Stimulated activated CD4-positive, alpha-beta T cell treated with anti-CD3 and anti-CD28 coated beads, TNF-alpha, amount 100 ng/mL, for 1 hour (primary cell): Measurements from ENCODE around the gene PIP4P1.
A peak's percentile ranks its signal among the peaks of the same experiment; 100 is the strongest.

Experiments
- DNase-seq, 3 donors: peaks; one replicate each; pipeline ENCODE4 v3.0.0-alpha.2; 2020; ENCODE audit warnings: low read depth in 3 of 3, low spot score in 1 of 3

PIP4P1 gene

DNA sequence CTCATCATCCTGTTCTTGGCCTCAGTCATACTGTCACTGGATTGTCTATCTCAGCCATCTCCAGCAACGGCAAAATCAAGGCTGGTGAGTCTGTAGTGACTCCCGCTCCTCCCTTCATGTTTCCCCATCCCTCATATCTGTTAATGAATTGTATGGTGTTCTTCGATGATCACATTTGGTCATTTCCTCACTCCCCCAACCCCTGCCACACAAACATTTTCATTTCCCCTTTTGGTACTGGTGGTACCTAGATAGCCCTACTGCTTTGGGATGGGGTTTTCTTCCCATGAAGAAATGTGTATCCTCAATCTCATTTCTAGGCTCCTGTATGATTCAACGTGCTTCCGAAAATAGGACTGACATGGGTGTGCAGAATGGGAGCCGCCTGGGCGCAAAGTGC is 22.6 kb downstream of the PIP4P1 start:
- no peak for DNase-seq

DNA sequence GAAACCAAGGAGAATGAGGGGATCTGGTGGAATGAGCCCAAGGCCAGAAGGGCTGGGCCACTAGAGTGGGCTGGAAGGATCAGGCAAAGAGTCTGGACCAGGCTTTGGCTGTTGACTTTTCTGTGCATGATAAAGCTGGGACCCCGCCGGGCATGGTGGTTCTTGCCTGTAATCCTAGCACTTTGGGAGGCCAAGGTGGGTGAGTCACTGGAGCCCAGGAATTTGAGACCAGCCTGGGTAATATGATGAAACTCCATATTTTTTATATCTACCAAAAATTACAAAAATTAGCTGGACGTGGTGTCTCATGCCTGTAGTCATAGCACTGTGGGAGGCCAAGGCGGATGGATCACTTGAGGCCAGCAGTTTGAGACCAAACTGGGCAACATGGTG is 24.9 kb downstream of the PIP4P1 start:
- no peak for DNase-seq

DNA sequence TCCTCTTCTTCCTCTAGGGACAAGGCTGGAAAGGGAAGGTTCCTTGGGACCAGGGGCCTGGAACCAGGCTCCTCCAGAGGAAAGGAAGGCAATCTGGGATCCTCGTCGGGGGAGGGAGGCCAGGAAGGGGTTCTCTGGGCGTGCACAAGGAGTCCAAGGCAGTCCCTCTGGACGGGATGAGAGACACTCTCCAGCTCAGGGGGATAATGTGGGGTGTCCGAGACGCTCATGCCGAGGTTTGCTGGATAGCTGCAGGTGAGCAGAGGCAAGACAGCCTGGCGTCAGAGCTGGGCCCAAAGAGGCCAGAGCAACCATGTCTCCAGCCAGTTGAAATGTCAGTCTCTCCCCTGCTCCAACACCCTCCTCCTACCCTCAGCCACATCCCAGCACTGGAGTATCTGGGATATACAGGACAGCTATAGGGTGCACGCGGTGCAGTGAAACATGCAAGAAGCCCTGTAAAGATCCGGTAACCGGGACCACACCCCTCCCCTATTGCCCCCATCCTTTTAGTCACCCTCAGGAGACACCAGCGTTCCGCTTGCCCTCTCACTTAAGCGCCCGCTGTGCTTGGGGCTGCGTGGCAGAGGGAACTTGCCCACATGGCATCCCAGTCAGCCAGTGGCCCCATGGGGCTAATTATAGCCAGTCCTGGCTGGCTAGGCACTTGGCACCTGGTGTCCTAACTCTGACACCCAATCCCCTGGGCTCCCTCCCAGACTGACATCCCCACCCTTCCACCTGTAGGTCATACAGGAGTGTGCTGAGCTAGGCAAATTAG is 25.5 kb downstream of the PIP4P1 start, which contains the start of gene KLHL33:
TSS of gene KLHL33 (minus strand) at position 585 of the 781 bp plus-strand sequence. CDS start at position 230, 355 bp downstream.
- DNase-seq: no peak

DNA sequence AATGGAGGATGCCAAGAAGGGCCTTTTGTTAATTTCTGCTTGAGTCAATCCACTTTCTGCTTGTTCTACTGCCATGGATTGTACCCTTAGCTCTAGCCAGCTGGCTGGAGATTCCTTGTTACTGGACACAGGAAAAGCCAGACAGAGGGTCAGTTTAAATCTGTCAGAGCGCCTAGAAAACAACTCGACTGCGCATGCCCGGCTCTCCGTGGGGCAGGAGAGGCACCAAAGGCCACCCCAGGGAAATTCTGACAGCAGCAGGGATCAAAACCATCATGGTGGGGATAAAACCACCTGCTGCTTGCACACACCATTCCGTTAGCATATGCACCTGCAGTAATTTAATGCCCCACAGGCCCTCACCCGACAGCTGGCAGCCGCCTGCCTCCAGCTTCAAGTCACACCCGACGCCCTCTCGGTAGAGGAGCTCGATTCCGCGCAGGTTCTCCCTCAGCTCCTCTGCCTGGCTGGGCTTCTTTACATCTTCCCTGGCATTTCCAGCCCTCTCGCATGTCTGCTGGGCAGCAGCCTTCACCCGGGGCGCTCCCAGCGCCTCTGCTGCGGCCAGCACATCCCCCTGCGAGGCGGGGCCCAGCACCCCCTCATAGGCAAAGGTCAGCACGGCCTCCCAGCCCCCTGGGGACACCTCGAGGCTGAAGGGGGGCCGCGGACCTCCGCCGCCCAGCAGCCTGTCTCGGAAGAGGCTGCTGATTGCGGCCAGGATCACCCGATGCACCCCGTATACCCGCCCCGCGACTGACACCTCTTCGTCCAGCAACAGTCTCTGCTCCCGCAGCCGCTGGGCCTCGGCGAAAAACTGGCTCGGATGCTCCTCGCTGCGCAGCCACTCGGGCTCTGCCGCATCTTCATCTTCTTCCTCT is 26.3 kb downstream of the PIP4P1 start:
- DNase-seq: no peak

DNA sequence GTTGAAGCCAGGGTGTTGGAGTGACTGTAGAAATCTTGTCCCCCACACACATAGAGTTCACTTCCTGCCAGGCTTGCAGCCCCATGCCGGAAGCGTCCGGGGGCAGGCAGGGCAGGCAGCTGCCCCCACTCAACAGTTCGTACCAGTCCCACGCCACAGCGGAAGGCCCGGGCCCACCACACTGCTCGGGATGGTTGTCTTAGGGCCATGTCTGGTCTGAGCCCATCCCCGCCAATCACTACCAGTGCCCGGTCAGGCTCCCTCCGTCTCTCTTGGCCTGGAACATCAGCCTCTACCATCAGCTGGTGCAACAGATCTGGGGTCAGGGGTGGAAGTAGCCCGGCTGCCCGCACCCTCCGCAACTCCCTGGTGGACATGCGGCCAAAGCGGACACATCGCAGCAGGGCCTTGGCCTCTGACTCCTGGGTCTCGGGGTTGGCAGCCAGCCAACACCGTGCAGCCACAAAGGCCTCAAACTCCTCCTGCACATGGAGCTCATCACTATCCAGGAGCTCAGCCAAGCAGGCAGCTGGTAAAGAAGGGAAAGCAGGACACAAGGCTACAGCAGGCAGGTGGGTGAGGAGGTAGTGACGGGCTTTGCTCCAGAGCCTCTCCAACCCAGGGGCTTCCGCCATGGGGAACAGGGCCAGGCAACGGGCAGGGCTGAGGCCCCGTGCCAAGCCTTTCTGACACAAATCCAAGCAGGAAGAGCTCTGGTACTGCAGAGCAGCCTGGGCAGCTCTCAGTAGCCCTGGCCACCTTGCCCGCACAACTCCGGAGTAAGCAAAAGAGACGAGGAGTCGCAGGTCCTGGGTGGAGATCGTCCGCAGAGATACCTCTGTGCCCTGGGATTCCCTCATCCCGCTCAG is 31.2 kb downstream of the PIP4P1 start:
- DNase-seq: no peak

DNA sequence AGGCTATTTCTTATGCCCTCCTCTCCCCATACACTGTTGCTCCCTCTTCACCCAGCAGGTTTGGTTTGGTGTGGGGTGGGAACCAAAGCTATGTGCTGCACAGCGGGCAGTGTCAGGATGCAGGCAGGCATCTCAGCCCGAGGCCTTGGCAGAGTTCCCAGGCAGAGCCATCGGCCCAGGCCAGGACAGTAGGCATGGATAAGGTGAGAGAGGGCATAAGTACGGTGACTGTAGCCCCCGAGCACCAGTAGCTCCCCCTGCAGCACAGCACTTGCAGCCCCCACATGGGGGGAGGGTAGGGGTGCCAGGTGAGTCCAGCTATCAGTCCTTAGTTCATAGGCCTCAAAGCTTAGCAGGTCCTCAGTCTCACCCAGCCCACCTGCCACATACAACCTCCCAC is 32.4 kb downstream of the PIP4P1 start:
- no peak for DNase-seq

DNA sequence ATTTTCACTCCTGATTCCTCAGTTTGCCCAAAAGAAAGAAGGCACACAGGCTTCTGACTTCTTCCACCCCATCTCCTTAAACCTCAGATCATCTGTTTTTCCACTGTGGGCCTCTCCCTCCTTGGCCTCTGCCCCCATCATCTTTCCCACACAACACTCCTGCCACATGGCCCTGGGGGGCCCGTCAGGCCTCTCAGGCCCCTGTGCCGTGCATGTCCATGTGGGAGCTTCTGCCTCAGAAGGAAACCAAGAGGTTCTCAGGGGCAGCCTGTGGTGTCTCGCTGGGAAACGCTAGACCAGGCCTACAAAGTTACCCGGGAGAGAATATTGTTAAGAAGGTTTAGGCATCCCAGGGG is 33.2 kb downstream of the PIP4P1 start:
- no peak for DNase-seq

DNA sequence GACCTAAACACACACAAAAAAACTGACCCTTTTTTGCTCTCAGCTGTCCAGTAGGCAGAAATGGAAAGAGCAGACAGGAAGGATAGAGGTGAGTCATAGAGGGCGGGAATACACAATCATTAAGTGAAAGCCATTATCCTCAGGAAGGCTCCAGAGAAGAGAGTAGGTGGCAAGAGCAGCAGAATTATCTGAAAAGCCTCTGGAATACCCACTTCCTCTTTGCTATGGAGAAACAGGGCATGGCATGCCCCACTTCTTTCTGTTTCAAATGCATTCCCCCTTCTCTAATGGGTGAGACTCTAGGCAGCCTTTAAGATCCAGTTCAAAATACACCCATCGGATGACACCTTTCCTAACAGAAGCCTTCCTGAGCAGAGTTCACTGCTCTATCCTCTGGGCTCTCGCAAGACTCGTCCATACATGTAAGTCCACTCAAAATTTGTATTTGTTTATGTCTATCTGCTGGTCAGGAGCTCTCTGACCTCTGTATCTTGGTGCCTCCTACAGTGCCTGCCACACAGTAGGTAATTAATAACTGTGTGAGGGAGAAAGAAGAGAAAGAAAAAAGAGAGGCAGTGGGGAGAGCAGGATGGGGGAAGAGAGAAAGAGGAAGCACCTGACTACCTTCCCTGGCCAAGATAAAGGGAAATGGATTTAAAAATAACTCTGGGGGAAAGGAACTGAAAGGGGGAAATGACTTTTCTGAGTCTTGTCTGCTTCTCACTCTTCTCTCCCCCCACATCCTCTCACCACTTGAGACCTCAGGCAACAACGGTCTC is 33.8 kb downstream of the PIP4P1 start:
- no peak for DNase-seq

DNA sequence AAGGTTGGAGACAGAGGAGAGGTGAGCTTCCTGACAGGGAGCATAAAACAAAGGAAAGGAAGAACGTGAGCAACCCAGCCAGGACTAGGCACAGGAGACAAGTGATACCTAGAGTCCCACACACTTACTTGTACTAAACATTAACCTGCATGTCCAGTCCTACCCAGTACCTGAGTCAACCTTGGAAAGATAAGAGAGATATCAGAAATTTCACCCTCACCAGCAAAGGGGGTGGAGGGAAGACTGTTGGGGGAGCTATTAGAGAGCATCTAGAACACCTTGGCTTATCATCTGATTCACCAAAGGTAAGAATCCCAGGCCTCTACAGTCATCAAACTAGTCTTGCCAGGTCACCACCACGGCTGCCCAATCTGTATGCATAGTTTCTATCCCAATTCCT is 36.4 kb downstream of the PIP4P1 start:
- DNase-seq: no peak

DNA sequence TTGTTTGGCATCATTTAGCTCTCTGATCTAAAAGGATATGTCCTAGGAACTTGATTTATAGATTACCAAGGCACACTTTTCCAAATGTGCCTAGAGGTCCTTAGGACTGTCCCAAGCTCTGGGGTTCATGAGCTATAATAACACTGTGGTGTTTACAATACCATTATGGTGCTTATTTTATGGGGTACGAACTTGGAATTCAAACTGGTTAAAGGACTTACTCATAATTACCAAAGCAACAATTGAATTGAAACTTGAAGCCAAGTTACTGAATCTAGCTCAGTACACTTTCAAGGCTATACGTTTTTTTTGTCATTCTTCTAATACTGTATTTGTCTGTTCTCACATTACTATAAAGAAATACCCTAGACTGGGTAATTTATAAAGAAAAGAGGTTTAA is 38.3 kb downstream of the PIP4P1 start:
- no peak for DNase-seq

DNA sequence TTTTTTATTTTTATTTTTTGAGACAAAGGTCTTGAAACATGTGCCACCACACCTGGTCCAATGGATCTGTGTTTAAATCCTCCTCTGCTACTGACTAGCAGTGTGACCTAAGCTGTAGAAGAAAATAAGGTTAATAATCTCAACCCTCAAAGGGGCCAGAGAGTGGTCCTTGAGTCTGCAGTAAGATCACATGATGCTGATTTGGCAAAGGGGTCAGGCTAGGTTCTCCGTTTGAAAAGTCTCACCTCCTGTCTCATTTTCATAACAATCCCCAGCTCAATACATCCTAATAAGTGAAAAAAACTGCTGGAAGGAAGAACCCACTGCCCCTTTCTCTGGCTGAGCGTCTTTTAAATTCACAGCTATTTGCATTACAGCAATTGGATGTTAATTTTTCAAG is 40.0 kb downstream of the PIP4P1 start:
- no peak for DNase-seq

DNA sequence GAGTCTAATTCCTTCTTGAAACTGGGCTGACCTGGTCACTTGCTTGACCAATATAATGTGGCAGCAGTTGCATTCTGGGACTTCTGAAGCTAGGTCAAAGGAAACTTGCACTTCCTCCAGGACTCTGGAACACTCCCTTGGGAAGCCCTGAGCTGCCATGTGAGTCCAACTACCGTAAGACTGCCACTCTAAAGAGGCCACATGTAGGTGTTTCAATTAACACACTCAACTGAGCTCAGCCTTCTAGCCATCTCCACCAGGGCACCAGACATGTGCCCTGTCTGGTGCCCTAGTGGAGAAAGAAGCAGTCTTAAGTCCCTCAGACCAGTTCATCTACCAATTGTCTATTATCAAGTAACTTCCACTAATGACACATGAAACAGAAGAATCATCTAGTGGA is 41.8 kb downstream of the PIP4P1 start:
- DNase-seq: no peak

DNA sequence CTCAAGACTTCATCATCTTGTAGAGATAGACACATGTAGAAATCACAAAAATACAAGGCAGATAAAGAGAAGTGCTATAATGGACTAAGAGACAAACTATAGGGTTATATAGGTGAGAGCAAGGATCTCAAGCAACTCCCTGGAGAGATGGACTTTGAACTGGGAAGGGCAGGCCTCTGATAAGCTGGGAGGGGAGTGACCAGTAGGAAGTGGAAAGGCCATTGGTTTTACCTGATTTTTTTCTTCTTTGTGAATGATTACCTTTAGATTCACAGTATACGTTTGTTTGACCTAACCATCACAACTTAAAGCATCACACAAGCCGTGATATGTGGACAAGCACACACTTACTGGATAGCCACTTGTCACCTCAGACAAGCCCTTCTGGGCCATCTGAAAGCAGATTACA is 42.7 kb downstream of the PIP4P1 start:
- no peak for DNase-seq

DNA sequence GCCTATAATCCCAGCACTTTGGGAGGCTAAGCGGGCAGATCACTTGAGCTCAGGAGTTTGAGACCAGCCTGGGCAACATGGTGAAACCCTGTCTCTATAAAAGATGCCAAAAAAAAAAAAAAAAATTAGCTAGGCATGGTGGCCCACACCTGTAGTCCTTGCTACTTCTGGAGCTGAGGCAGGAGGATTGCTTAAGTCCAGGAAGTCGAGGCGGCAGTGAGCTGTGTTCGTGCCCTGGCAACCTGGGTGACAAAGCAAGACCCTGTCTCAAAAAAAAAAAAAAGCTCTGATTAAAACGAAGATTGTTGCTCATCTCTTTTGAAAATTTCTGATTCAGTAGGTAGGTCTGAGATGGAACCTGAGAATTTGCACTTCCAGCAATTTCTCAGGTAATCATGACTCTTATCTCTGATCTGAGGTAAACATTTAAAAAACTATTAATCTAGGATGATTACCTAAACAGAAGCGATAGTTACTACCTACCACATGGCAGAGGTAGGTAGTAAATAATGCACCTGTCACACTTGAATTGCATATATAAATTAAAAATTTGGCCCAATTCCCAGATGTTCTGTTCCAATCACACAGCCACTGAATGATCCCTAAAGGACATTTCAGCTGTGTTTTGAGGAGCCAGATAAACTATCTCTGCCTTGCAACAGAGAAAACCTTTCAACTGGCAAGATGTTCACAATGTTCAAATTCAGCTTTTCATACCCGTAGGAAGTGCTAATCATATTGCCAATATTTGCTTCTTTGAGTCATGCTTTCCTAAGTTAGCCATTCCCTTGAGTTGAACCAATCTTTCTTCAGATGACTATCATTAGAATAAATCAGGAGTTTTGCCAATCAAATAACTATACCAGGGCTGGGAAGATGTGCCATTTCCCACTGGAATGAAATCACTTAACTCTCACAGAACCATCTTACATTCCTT is 43.7 kb downstream of the PIP4P1 start:
- no peak for DNase-seq

DNA sequence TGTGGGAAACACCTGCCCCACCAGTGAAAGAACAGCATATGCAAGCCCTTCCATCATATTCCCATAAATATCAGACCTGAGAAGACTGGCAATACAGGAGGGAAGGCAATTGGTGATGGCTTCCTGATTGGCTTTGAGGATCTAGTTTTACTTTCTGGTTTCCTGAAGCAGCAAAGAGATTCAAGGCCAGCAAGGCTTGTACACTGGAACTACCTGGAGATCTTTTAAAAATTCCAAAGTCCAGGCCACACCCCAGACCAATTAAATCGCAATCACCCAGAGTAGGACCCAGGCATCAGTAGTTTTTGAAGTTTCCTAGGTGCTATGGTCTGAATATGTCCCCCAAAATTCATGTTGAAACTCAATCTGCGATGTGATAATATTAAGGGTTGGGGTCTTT is 45.0 kb downstream of the PIP4P1 start:
- DNase-seq: no peak

DNA sequence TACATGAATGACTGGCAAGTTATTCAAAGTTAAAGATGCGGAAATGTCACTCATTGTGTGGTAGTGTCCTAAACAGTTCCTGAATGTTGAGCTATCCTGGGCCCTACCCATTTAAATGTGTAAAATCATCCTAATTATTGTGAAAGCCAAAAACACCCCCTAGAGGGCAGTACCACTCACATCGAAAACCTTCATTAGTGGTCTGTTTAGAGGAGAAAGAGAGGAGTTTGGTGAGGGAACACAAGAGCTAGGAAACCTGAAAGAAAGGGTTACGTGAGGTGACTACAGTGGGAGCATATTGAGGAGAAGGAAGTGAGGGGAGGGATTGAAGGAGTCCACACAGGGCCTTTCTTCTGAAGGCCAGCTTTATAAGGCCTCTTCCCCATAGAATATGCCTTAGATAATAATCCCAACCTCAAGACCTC is 45.4 kb downstream of the PIP4P1 start:
- no peak for DNase-seq

DNA sequence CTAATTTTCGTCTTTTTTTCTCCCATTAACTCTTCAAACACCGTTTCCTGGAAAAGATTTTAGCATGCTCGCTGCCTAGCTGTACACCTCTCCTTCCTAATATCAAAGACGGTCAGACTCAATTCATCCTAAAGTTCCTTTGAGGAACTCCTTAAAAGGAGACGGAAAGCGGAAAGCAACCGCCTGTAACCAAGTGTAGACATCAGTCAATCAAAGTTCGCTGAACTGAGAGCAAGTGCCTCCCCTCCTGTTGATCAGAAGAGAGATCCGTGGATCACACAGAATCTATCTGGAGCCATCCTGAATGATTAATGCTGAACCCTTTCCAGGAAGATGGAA is 47.5 kb downstream of the PIP4P1 start:
- DNase-seq: no peak

DNA sequence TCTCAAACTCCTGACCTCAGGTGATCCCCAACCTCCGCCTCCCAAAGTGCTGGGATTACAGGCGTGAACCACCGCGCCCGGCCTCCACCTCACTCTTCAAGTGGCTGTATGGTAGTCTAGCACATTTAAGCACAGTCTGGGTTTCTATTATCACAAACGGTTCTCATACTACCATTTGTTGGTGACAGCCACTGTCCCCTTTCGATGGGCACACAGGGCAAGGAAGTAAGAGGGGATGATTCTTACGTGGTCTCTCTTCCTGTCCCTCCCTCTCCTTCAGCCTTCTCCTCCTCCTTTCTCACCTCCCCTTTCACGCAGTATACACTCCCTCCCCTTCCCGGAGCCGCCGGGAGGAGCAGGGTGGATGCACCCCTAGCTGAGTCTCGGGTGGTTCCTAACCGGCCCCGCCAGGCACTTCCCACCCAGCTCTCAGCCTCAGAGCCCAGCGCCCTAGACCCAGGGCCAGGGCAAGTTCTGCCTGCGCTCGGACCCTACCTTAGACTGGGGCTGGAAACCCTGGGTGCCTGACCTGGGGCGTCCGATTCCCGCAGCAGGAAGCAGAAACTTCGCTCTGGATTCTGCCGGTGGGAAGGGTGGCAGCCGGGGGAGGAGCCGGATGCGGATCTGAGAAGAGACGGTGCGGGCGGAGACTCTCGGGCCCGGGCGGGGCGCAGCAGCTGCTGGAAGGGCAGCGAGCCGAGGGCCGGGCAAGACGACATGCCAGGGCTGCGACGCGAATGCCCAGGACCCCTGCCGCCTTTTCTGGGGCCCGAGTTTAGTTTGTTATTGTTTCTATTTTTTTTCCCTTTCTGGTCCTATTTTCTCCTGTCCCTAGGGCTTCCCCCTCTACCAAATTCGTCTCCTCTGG is 48.1 kb downstream of the PIP4P1 start, which contains the start of gene TEP1:
TSS of gene TEP1 (minus strand) at position 626 of the 868 bp plus-strand sequence. CDS start 5,062 bp downstream, outside the sequence.
- peak; percentile 21 to 56 (median 48) for DNase-seq

DNA sequence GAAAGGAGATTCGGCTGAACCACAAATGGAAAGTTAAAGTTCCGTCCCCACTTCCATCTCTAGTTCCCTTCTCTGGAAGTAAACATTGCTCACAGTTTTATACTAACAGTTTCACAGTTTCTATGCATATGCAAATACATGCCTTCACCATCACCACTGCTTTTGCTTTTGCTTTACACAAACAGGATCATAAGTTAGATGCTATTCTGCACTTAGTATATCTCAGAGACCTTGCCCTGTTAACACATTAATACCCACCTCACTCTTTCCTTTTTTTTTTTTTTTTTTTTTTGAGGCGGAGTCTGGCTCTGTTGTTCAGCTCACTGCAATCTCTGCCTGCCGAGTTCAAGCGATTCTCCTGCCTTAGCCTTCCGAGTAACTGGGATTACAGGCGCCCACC is 48.8 kb downstream of the PIP4P1 start:
- no peak for DNase-seq
